ENCODE data around the gene ZNF688.
"Not testable (repeated sequence)": the region's sequence is repeated elsewhere in the genome, so short reads cannot be mapped to it uniquely, and the experiment has no call there.

Gene ZNF688

GRCh38 chr16:30603945-30604315 lies 32.4 kb upstream of the ZNF688 start:
- Histone ChIP-seq H3K4me3 (replicated peaks; ENCODE audit: low read depth, low read length) (no peak overlapping the region), H3K27me3 (replicated peaks; ENCODE audit: control insufficient read depth, insufficient read depth, low read length) (no peaks in the 10 kb centered on the region), H3K36me3 (ENCODE audit: control insufficient read depth, insufficient read depth, low read length) (peaks cover 21% of the 10 kb centered on the region)
- TF ChIP-seq CTCF (IDR thresholded peaks at IDR 0.05; ENCODE audit: insufficient read depth, low read length, poor library complexity, severe bottlenecking), result no peak
- no peak for DNase-seq (ENCODE audit: extremely low read depth, insufficient read length)

- Histone ChIP-seq H3K4me3 (replicated peaks; ENCODE audit: low read depth, low read length) (no peak overlapping the region), H3K27me3 (replicated peaks; ENCODE audit: control insufficient read depth, insufficient read depth, low read length) (no peaks in the 10 kb centered on the region), H3K36me3 (ENCODE audit: control insufficient read depth, insufficient read depth, low read length) (peaks cover 20% of the 10 kb centered on the region)
- no peak for DNase-seq (ENCODE audit: extremely low read depth, insufficient read length)
- TF ChIP-seq CTCF (IDR thresholded peaks at IDR 0.05; ENCODE audit: insufficient read depth, low read length, poor library complexity, severe bottlenecking), result no peak
Observed at GRCh38 chr16:30602616-30603277, 31.2 kb upstream of the ZNF688 start.

GRCh38 chr16:30601966-30602365 lies 30.5 kb upstream of the ZNF688 start:
- DNase-seq (ENCODE audit: extremely low read depth, insufficient read length), result no peak
- H3K4me3 ChIP-seq (replicated peaks; ENCODE audit: low read depth, low read length), result no peak overlapping the region
- H3K36me3 ChIP-seq (ENCODE audit: control insufficient read depth, insufficient read depth, low read length), result peaks cover 20% of the 10 kb centered on the region
- no peaks in the 10 kb centered on the region for H3K27me3 ChIP-seq (replicated peaks; ENCODE audit: control insufficient read depth, insufficient read depth, low read length)
- TF ChIP-seq CTCF (IDR thresholded peaks at IDR 0.05; ENCODE audit: insufficient read depth, low read length, poor library complexity, severe bottlenecking), result no peak

- peaks cover 17% of the 10 kb centered on the region for H3K36me3 ChIP-seq (ENCODE audit: control insufficient read depth, insufficient read depth, low read length)
- no peak for DNase-seq (ENCODE audit: extremely low read depth, insufficient read length)
- no peak overlapping the region for H3K4me3 ChIP-seq (replicated peaks; ENCODE audit: low read depth, low read length)
- no peaks in the 10 kb centered on the region for H3K27me3 ChIP-seq (replicated peaks; ENCODE audit: control insufficient read depth, insufficient read depth, low read length)
- TF ChIP-seq CTCF (IDR thresholded peaks at IDR 0.05; ENCODE audit: insufficient read depth, low read length, poor library complexity, severe bottlenecking), result no peak
Observed at GRCh38 chr16:30600929-30601328, 29.4 kb upstream of the ZNF688 start.

- no peak for TF ChIP-seq CTCF (IDR thresholded peaks at IDR 0.05; ENCODE audit: insufficient read depth, low read length, poor library complexity, severe bottlenecking)
- DNase-seq (ENCODE audit: extremely low read depth, insufficient read length), result no peak
- no peaks in the 10 kb centered on the region for H3K27me3 ChIP-seq (replicated peaks; ENCODE audit: control insufficient read depth, insufficient read depth, low read length)
- peaks cover 16% of the 10 kb centered on the region for H3K36me3 ChIP-seq (ENCODE audit: control insufficient read depth, insufficient read depth, low read length)
- H3K4me3 ChIP-seq (replicated peaks; ENCODE audit: low read depth, low read length), result no peak overlapping the region
Observed at GRCh38 chr16:30600215-30600614, 28.7 kb upstream of the ZNF688 start.

- no peaks in the 10 kb centered on the region for H3K36me3 ChIP-seq (ENCODE audit: control insufficient read depth, insufficient read depth, low read length)
- no peak for DNase-seq (ENCODE audit: extremely low read depth, insufficient read length)
- no peak for TF ChIP-seq CTCF (IDR thresholded peaks at IDR 0.05; ENCODE audit: insufficient read depth, low read length, poor library complexity, severe bottlenecking)
Observed at GRCh38 chr16:30592871-30593270, 21.4 kb upstream of the ZNF688 start.

GRCh38 chr16:30590869-30591268 lies 19.4 kb upstream of the ZNF688 start:
- not testable (repeated sequence) for H3K4me3 ChIP-seq (replicated peaks; ENCODE audit: low read depth, low read length); DNase-seq (ENCODE audit: extremely low read depth, insufficient read length); H3K27me3 ChIP-seq (replicated peaks; ENCODE audit: control insufficient read depth, insufficient read depth, low read length); H3K36me3 ChIP-seq (ENCODE audit: control insufficient read depth, insufficient read depth, low read length)

More at GRCh38 chr16:30592871-30593270, 21.4 kb upstream of the ZNF688 start:
- Histone ChIP-seq H3K27me3 (replicated peaks; ENCODE audit: control insufficient read depth, insufficient read depth, low read length) (no peaks in the 10 kb centered on the region), H3K4me3 (replicated peaks; ENCODE audit: low read depth, low read length) (no peak overlapping the region)

GRCh38 chr16:30589582-30589981 lies 18.1 kb upstream of the ZNF688 start:
- not testable (repeated sequence) for DNase-seq (ENCODE audit: extremely low read depth, insufficient read length); H3K36me3 ChIP-seq (ENCODE audit: control insufficient read depth, insufficient read depth, low read length); H3K4me3 ChIP-seq (replicated peaks; ENCODE audit: low read depth, low read length); H3K27me3 ChIP-seq (replicated peaks; ENCODE audit: control insufficient read depth, insufficient read depth, low read length)

Measured in GM06990 (cell line).